ENCODE measurements around the gene ULK3.

DNA sequence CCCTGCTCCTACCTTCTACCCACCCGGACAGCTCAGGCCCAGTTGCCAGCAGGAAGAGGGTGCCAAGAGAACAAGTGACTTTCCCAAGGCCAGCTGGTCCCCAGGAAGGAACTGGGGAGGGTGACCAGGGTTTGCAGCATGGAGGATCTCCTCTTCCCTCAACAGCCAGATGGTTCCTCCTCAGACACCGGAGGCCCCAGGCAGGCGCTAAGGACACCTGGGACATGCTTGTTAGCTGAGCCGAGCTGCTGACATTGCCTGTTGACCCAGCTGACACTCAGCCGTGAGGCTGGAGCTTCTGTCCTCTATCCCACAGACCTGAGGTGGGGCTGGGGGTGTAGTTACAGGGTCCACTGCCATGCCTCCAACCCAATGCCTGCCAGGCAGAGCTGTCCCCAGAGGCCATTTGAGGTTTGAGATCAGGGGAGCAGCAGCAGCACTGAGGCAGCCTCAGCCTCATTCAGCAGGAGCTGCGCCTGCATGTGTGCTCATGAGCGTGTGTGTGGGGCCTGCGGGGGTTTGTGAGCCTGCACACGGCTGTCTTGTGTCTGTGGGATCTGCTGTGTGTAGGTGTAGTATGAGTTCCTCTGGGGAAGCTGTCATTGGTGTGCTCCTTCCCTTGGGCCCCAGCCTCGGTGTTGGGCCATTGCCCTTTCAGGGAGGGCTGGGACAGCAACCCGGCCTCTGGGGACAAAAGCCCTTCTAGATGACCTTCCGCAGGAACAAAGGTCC lies 9.4 kb downstream of the ULK3 start:
- no peak for TF ChIP-seq CTCF (IDR thresholded peaks at IDR 0.05; ENCODE audit: low read depth, low read length)
- no peak for TF ChIP-seq EZH2phosphoT487 (IDR thresholded peaks at IDR 0.05; ENCODE audit: low read depth)

Data from OCI-LY3 (cell line).